GM23248 (cell line): Measurements from ENCODE around the gene CELSR1. TPM values are rescaled to one million over a fixed set of nuclear protein-coding genes. Genes with fewer than 3 reads are reported as not detected.

Experiments used
- DNase-seq: peaks from one replicate; pipeline ENCODE4 v3.0.0-alpha.2; 2015
- H2AFZ ChIP-seq: fragments of 200-600 bp; sonication (generic); 2 replicates; pipeline ENCODE4 v1.6.1; 2016; ENCODE audit warnings: antibody characterized with exemption
- H3F3A ChIP-seq: fragments of 200-600 bp; sonication (generic); 2 replicates; pipeline ENCODE4 v1.6.1; 2016; ENCODE audit warnings: mild to moderate bottlenecking, antibody characterized with exemption, mixed run types; ENCODE audit not compliant: insufficient read depth
- H3K27ac ChIP-seq: fragments of 200-600 bp; sonication (generic); 2 replicates; pipeline ENCODE4 v1.5.1; 2016; ENCODE audit warnings: mild to moderate bottlenecking
- H3K27me3 ChIP-seq: fragments of 200-600 bp; sonication (generic); replicated peaks from 2 replicates; pipeline ENCODE4 v1.6.1; 2016; ENCODE audit warnings: mild to moderate bottlenecking; ENCODE audit not compliant: insufficient read depth
- H3K36me3 ChIP-seq: fragments of 200-600 bp; sonication (generic); 2 replicates; pipeline ENCODE4 v1.6.1; 2016; ENCODE audit warnings: low read depth, mild to moderate bottlenecking
- H3K4me1 ChIP-seq: fragments of 200-600 bp; sonication (generic); 2 replicates; pipeline ENCODE4 v1.6.1; 2016; ENCODE audit warnings: mild to moderate bottlenecking; ENCODE audit not compliant: insufficient read depth
- H3K4me2 ChIP-seq: fragments of 200-600 bp; sonication (generic); one replicate; pipeline ENCODE4 v1.6.1; 2016; ENCODE audit warnings: mild to moderate bottlenecking; ENCODE audit not compliant: unreplicated experiment
- H3K4me3 ChIP-seq: fragments of 200-600 bp; sonication (generic); 2 replicates; pipeline ENCODE4 v1.5.1; 2016; ENCODE audit warnings: mild to moderate bottlenecking
- H3K79me2 ChIP-seq: fragments of 200-600 bp; sonication (generic); 2 replicates; pipeline ENCODE4 v1.6.1; 2016; ENCODE audit warnings: mild to moderate bottlenecking; ENCODE audit not compliant: insufficient read depth
- H3K9ac ChIP-seq: fragments of 200-600 bp; sonication (generic); 2 replicates; pipeline ENCODE4 v1.6.1; 2016; ENCODE audit warnings: mild to moderate bottlenecking
- H3K9me2 ChIP-seq: fragments of 200-600 bp; sonication (generic); 2 replicates; pipeline ENCODE4 v1.6.1; 2016; ENCODE audit warnings: mixed run types, mild to moderate bottlenecking, moderate library complexity; ENCODE audit not compliant: insufficient read depth
- H3K9me3 ChIP-seq: fragments of 200-600 bp; sonication (generic); one replicate; pipeline ENCODE4 v1.6.1; 2017; ENCODE audit warnings: low read depth
- H4K20me1 ChIP-seq: fragments of 200-600 bp; sonication (generic); 2 replicates; pipeline ENCODE4 v1.6.0; 2016; ENCODE audit not compliant: insufficient read depth
- EZH2 ChIP-seq: fragments of 200-600 bp; sonication (generic); IDR thresholded peaks from 2 replicates; pipeline ENCODE4 v1.6.1; 2018; ENCODE audit warnings: antibody characterized with exemption, mild to moderate bottlenecking; ENCODE audit not compliant: insufficient read depth, poor library complexity, severe bottlenecking
- EZH2phosphoT487 ChIP-seq: fragments of 200-600 bp; sonication (generic); IDR thresholded peaks from 2 replicates; pipeline ENCODE4 v1.6.1; 2018; ENCODE audit warnings: antibody characterized with exemption, moderate library complexity, mild to moderate bottlenecking, low read depth; ENCODE audit not compliant: insufficient read depth
- WGBS, 2 experiments: methylation state at CpG; one replicate each; pipeline ENCODE4 v1.1.6; 2015 to 2017; ENCODE audit warnings: low lambda C conversion rate in 2 of 2, low coverage in 1 of 2; ENCODE audit errors: missing lambda C conversion rate in 2 of 2; 5-methylcytosine and 5-hydroxymethylcytosine counted together
- in situ Hi-C: fragments of 300-500 bp; cut with MboI; formaldehyde crosslinking; loops from 2 replicates; pipeline ENCODE4 v1.15.0; 2020
- polyA plus RNA-seq: library from polyadenylated mRNA; unstranded; fragments of >200 nt; fragmentation: Nextera tagmentation; extraction: Ambion mirVana; gene quantifications from 2 replicates; pipeline ENCODE4 v1.2.1, GENCODE V29; 2016
- total RNA-seq: library from RNA; depleted of rRNA; stranded (reverse); fragments of >200 nt; shearing (Covaris generic); gene quantifications from 2 replicates; pipeline ENCODE4 v1.2.3, GENCODE V29; 2014

The CELSR1 gene
- total and polyA plus RNA-seq, 2 experiments from 2014 or later, result 0.23 to 0.54 TPM

GRCh38 chr22:46461566-46462180 is 75.7 kb downstream of the CELSR1 start:
- H3K27me3 ChIP-seq, result peaks cover 20% of the 10 kb centered on the region
- H3K36me3 ChIP-seq, result no peaks in the 10 kb centered on the region
- no peak overlapping the region for H2AFZ ChIP-seq
- no peak overlapping the region for H3K9ac ChIP-seq
- in situ Hi-C loops, result no loop called here
- WGBS, 2 experiments, result 83 to 86% methylated on average over 13 to 22 of the region's 22 CpGs
- no peak overlapping the region for H3K4me3 ChIP-seq
- H3K27ac ChIP-seq, result no peak overlapping the region
- H3K4me1 ChIP-seq, result peaks cover 6% of the 10 kb centered on the region; the same call in 1 of the 2 replicates
- H4K20me1 ChIP-seq, result no peaks in the 10 kb centered on the region
- no peaks in the 10 kb centered on the region for H3K9me3 ChIP-seq
- no peaks in the 10 kb centered on the region for H3K79me2 ChIP-seq
- TF ChIP-seq EZH2phosphoT487 (no peak), EZH2 (no peak)
- no peak for DNase-seq
- no peaks in the 10 kb centered on the region for H3K9me2 ChIP-seq
- no peak overlapping the region for H3K4me2 ChIP-seq
- no peaks in the 10 kb centered on the region for H3F3A ChIP-seq

GRCh38 chr22:46460857-46461256 is 76.6 kb downstream of the CELSR1 start:
- whole genome bisulfite sequencing, 2 experiments, result 30 to 31% methylated on average over 12 of the region's 12 CpGs
- H3K4me1 ChIP-seq, result peaks cover 6% of the 10 kb centered on the region; the same call in 1 of the 2 replicates
- no peak overlapping the region for H3K9ac ChIP-seq
- H3K9me2 ChIP-seq, result no peaks in the 10 kb centered on the region
- H3K27ac ChIP-seq, result no peak overlapping the region
- no peak overlapping the region for H2AFZ ChIP-seq
- no peak overlapping the region for H3K4me2 ChIP-seq
- H4K20me1 ChIP-seq, result no peaks in the 10 kb centered on the region
- no peak overlapping the region for H3K4me3 ChIP-seq
- no peak for DNase-seq
- H3K9me3 ChIP-seq, result no peaks in the 10 kb centered on the region
- peaks cover 15% of the 10 kb centered on the region for H3K27me3 ChIP-seq
- TF ChIP-seq EZH2 (no peak), EZH2phosphoT487 (no peak)
- no peaks in the 10 kb centered on the region for H3F3A ChIP-seq
- no peaks in the 10 kb centered on the region for H3K79me2 ChIP-seq
- H3K36me3 ChIP-seq, result no peaks in the 10 kb centered on the region
- in situ Hi-C loops, result no loop called here

GRCh38 chr22:46459347-46460065 is 77.9 kb downstream of the CELSR1 start:
- 50 to 57% methylated on average over 16 to 17 of the region's 17 CpGs for WGBS, 2 experiments
- Histone ChIP-seq H3K27me3 (peaks cover 25% of the 10 kb centered on the region), H2AFZ (no peak overlapping the region), H3K4me2 (no peak overlapping the region), H3K9ac (no peak overlapping the region), H3K27ac (no peak overlapping the region), H3F3A (no peaks in the 10 kb centered on the region), H3K4me3 (no peak overlapping the region), H3K4me1 (peaks cover 6% of the 10 kb centered on the region; the same call in 1 of the 2 replicates), H3K9me2 (no peaks in the 10 kb centered on the region), H3K79me2 (no peaks in the 10 kb centered on the region), H3K36me3 (no peaks in the 10 kb centered on the region), H3K9me3 (no peaks in the 10 kb centered on the region), H4K20me1 (no peaks in the 10 kb centered on the region)
- no peak for DNase-seq
- in situ Hi-C loops, result no loop called here
- TF ChIP-seq EZH2 (no peak), EZH2phosphoT487 (no peak)

GRCh38 chr22:46458525-46458924 is 78.9 kb downstream of the CELSR1 start:
- Histone ChIP-seq H2AFZ (no peak overlapping the region), H3K27ac (no peak overlapping the region), H3K4me3 (no peak overlapping the region), H4K20me1 (no peaks in the 10 kb centered on the region), H3K4me2 (no peak overlapping the region), H3K9me2 (no peaks in the 10 kb centered on the region), H3K36me3 (no peaks in the 10 kb centered on the region), H3F3A (no peaks in the 10 kb centered on the region), H3K9me3 (no peaks in the 10 kb centered on the region), H3K27me3 (peaks cover 25% of the 10 kb centered on the region), H3K4me1 (peaks cover 6% of the 10 kb centered on the region; the same call in 1 of the 2 replicates), H3K9ac (no peak overlapping the region), H3K79me2 (no peaks in the 10 kb centered on the region)
- in situ Hi-C loops, result no loop called here
- WGBS, 2 experiments, result 57 to 60% methylated on average over 7 of the region's 7 CpGs
- DNase-seq, result no peak
- TF ChIP-seq EZH2, result no peak
- TF ChIP-seq EZH2phosphoT487, result no peak
